ENCODE measurements around the gene VKORC1.

DNA sequence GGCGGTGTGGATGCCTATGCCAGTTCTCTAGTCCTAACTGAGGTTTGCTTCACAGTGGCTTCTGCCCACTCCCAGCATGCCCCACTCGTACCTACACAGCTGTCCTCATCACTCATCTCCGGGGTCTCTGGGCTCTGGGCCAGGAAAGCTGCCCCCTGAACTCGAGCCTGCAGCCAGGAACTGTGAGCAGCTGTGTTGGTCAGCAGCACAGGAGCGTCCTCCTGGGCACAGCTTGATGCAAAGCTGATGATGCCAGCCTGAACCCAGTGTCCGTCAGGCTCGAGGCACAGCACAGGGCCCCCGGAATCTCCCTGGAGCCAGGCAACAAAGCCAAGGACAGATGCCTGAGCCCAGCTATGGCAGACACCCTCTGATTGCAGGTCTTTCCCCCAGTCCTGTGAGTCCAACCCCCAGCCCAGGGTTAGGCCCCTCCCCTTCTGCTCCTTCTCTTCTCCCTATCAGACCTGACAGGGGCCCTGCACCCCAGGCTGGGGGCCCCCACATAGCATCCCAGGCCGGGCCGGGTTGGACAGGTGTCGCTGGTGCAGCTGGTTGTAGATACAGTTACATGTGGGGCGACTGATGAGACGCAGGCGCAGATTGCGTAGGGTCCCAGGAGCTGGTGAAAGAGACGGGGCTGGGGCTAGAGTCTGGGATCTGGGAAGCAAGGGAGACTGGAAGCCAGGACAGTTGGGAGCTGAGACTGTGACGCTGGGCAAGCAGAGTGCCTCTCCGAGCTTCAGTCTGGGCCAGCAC, 8.5 kb downstream of the VKORC1 start:
- TF ChIP-seq, protein P1, sequence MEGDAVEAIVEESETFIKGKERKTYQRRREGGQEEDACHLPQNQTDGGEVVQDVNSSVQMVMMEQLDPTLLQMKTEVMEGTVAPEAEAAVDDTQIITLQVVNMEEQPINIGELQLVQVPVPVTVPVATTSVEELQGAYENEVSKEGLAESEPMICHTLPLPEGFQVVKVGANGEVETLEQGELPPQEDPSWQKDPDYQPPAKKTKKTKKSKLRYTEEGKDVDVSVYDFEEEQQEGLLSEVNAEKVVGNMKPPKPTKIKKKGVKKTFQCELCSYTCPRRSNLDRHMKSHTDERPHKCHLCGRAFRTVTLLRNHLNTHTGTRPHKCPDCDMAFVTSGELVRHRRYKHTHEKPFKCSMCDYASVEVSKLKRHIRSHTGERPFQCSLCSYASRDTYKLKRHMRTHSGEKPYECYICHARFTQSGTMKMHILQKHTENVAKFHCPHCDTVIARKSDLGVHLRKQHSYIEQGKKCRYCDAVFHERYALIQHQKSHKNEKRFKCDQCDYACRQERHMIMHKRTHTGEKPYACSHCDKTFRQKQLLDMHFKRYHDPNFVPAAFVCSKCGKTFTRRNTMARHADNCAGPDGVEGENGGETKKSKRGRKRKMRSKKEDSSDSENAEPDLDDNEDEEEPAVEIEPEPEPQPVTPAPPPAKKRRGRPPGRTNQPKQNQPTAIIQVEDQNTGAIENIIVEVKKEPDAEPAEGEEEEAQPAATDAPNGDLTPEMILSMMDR (conservative IDR thresholded peaks at IDR 0.05 in 1 of 2, IDR thresholded peaks at IDR 0.05 in 1 of 2; ENCODE audit: extremely low read depth in 1 of 2, insufficient read depth in 1 of 2, low read depth in 1 of 2, low read length in 2 of 2), result no peak
- no peak for TF ChIP-seq EZH2 (IDR thresholded peaks at IDR 0.05; ENCODE audit: borderline replicate concordance, low read length)
